Transverse colon (tissue), 4 donors: ENCODE results near the gene RNF11. TPM values are rescaled to one million over a fixed set of nuclear protein-coding genes. Genes with fewer than 3 reads are reported as not detected.

Experiments used
- DNase-seq: peaks from one replicate; pipeline ENCODE4 v3.0.0-alpha.2; 2019
- H3K27ac ChIP-seq, 4 donors: fragments of 200-600 bp; sonication (generic); 2 replicates each; pipeline ENCODE4 v1.5.1; 2016 to 2018; ENCODE audit warnings: inconsistent platforms in 4 of 4
- H3K27me3 ChIP-seq: fragments of 200-600 bp; sonication (generic); 2 replicates; pipeline ENCODE4 v1.5.1; 2017; ENCODE audit warnings: inconsistent platforms
- H3K36me3 ChIP-seq, 4 donors: fragments of 200-600 bp; sonication (generic); 2 replicates each; pipeline ENCODE4 v1.5.1; 2017 to 2019; ENCODE audit warnings: inconsistent platforms in 4 of 4
- H3K4me1 ChIP-seq, 4 donors: fragments of 200-600 bp; sonication (generic); 2 replicates each; pipeline ENCODE4 v1.5.1; 2017 to 2020; ENCODE audit warnings: inconsistent platforms in 4 of 4
- H3K4me3 ChIP-seq, 4 donors: fragments of 200-600 bp; sonication (generic); 1 replicate in 1 of 4; 2 replicates in 3 of 4; pipeline versions ENCODE4 v1.5.1 to v1.6.1; 2017 to 2019; ENCODE audit warnings: inconsistent platforms in 4 of 4
- H3K9me3 ChIP-seq, 2 donors: fragments of 200-600 bp; sonication (generic); 2 replicates each; pipeline ENCODE4 v1.5.1; 2017 to 2019; ENCODE audit warnings: inconsistent platforms in 2 of 2
- CTCF ChIP-seq, 5 experiments: fragments of 200-600 bp in 3 of 5; fragments of 450-650 bp in 2 of 5; sonication (generic) in 3 of 5; IDR thresholded peaks; 1 replicate in 2 of 5; 2 replicates in 3 of 5; pipeline ENCODE4 v1.5.1; 2016 to 2017; ENCODE audit warnings: antibody characterized with exemption in 5 of 5, inconsistent platforms in 3 of 5, mild to moderate bottlenecking in 2 of 5, moderate library complexity in 1 of 5
- EP300 ChIP-seq: sonication (generic); formaldehyde crosslinking; IDR thresholded peaks from one replicate; pipeline ENCODE4 v1.6.1; 2017; ENCODE audit warnings: antibody characterized with exemption, low read depth
- POLR2A ChIP-seq: fragments of 450-650 bp; IDR thresholded peaks from one replicate; pipeline ENCODE4 v1.6.1; 2016; ENCODE audit warnings: antibody characterized with exemption, mild to moderate bottlenecking, moderate library complexity
- POLR2AphosphoS5 ChIP-seq, 3 donors: sonication (generic); formaldehyde crosslinking; IDR thresholded peaks; one replicate each; pipeline ENCODE4 v1.6.1; 2016; ENCODE audit warnings: antibody characterized with exemption in 3 of 3
- WGBS, 2 donors: methylation state at CpG; one replicate each; pipeline ENCODE4 v1.1.5; 2018; ENCODE audit warnings: low coverage in 1 of 2; 5-methylcytosine and 5-hydroxymethylcytosine counted together
- in situ Hi-C, 4 donors: fragments of 200-750 bp; cut with MboI; loops; one replicate each; pipeline versions ENCODE4 v1.15.0 to v1.15.1; 2017; ENCODE audit warnings: low sequenced_read_pairs in 3 of 4, low pct_ligation_motif_present in 1 of 4, low pct_unique_long_range_greater_than_20kb in 1 of 4
- intact Hi-C: fragments of 100-400 bp; cut with DNase I; formaldehyde crosslinking; loops from one replicate; pipeline ENCODE4 v1.15.1; 2023; ENCODE audit warnings: low total_unique reads
- total RNA-seq, 4 donors: library from RNA; depleted of rRNA; stranded (reverse); fragments of >200 nt; gene quantifications; one replicate each; pipeline ENCODE4 v1.1.0, GENCODE V29; 2016

Gene RNF11
- total RNA-seq, 4 donors from 2014 or later: 34.8 to 72.5 (median 52.8) TPM

GRCh38 chr1:51210055-51210454 lies 26.0 kb upstream of the RNF11 start:
- H3K36me3 ChIP-seq: no peaks in the 10 kb centered on the region
- no peak overlapping the region for H3K4me3 ChIP-seq
- H3K9me3 ChIP-seq: no peaks in the 10 kb centered on the region
- H3K4me1 ChIP-seq: no peaks in the 10 kb centered on the region
- 72 to 78% methylated on average over 3 of the region's 3 CpGs for WGBS, 2 donors
- intact Hi-C loops (no loop called here), in situ Hi-C loops (no loop called here)
- H3K27ac ChIP-seq: no peak overlapping the region
- TF ChIP-seq EP300: no peak
- TF ChIP-seq POLR2AphosphoS5 (IDR thresholded peaks at IDR 0.05): no peak
- no peak for DNase-seq
- H3K27me3 ChIP-seq: no peaks in the 10 kb centered on the region

GRCh38 chr1:51210676-51211075 lies 25.4 kb upstream of the RNF11 start:
- Histone ChIP-seq H3K36me3 (no peaks in the 10 kb centered on the region), H3K27me3 (no peaks in the 10 kb centered on the region), H3K9me3 (no peaks in the 10 kb centered on the region), H3K27ac (no peak overlapping the region), H3K4me1 (no peaks in the 10 kb centered on the region), H3K4me3 (no peak overlapping the region)
- TF ChIP-seq POLR2AphosphoS5 (IDR thresholded peaks at IDR 0.05) (no peak), CTCF (IDR thresholded peaks at IDR 0.05) (no peak), EP300 (no peak)
- in situ Hi-C loops: no loop called here
- WGBS, 2 donors: 91 to 100% methylated on average over 2 to 3 of the region's 3 CpGs
- no peak for DNase-seq
- intact Hi-C loops: no loop called here

- Histone ChIP-seq H3K9me3 (no peaks in the 10 kb centered on the region), H3K27ac (no peak overlapping the region), H3K4me1 (no peaks in the 10 kb centered on the region), H3K27me3 (no peaks in the 10 kb centered on the region), H3K4me3 (no peak overlapping the region), H3K36me3 (no peaks in the 10 kb centered on the region)
- TF ChIP-seq EP300 (no peak), POLR2A (no peak), CTCF (IDR thresholded peaks at IDR 0.05) (no peak), POLR2AphosphoS5 (IDR thresholded peaks at IDR 0.05) (no peak)
- in situ Hi-C loops: no loop called here
- whole genome bisulfite sequencing, 2 donors: 26 to 45% methylated on average over 6 to 7 of the region's 7 CpGs
- intact Hi-C loops: no loop called here
- DNase-seq: no peak
Measured at GRCh38 chr1:51214615-51215131, 21.4 kb upstream of the RNF11 start.

- DNase-seq: no peak
- WGBS, 2 donors: 100% methylated on average over 1 of the region's 1 CpG
- Histone ChIP-seq H3K4me1 (no peaks in the 10 kb centered on the region), H3K27ac (no peak overlapping the region), H3K27me3 (no peaks in the 10 kb centered on the region), H3K4me3 (no peak overlapping the region), H3K9me3 (no peaks in the 10 kb centered on the region), H3K36me3 (no peaks in the 10 kb centered on the region)
- in situ Hi-C loops (no loop called here), intact Hi-C loops (no loop called here)
- no peak for TF ChIP-seq EP300
- TF ChIP-seq POLR2A: no peak
- no peak for TF ChIP-seq POLR2AphosphoS5 (IDR thresholded peaks at IDR 0.05)
- no peak for TF ChIP-seq CTCF (IDR thresholded peaks at IDR 0.05)
Measured at GRCh38 chr1:51215169-51215568, 20.9 kb upstream of the RNF11 start.

GRCh38 chr1:51216631-51217030 lies 19.4 kb upstream of the RNF11 start:
- H3K4me3 ChIP-seq: no peak overlapping the region
- no peak overlapping the region for H3K27ac ChIP-seq
- TF ChIP-seq POLR2AphosphoS5 (IDR thresholded peaks at IDR 0.05) (no peak), EP300 (no peak), CTCF (IDR thresholded peaks at IDR 0.05) (no peak), POLR2A (no peak)
- WGBS, 2 donors: 94 to 95% methylated on average over 4 of the region's 4 CpGs
- H3K4me1 ChIP-seq: no peaks in the 10 kb centered on the region
- no peak for DNase-seq
- no peaks in the 10 kb centered on the region for H3K9me3 ChIP-seq
- intact Hi-C loops: no loop called here
- H3K27me3 ChIP-seq: no peaks in the 10 kb centered on the region
- in situ Hi-C loops: no loop called here
- H3K36me3 ChIP-seq: no peaks in the 10 kb centered on the region
